ENCODE data around the gene PDCD6IP. TPM values are rescaled to one million over a fixed set of nuclear protein-coding genes. Genes with fewer than 3 reads are reported as not detected.

PDCD6IP gene
- total and polyA plus RNA-seq, 2 of the 13 experiments (the other 11 are each of a cell fraction or from before 2014, with no cell fraction given): 62.5 to 85.6 TPM

GRCh38 chr3:33798418-33799201 is at the start of gene PDCD6IP (continued):
- no peak; the same call in 1 of the 2 replicates for TF ChIP-seq DPF2 (CRISPR knock-in tag; IDR thresholded peaks at IDR 0.05; ENCODE audit: borderline replicate concordance, low read depth)
- TF ChIP-seq, protein P1, sequence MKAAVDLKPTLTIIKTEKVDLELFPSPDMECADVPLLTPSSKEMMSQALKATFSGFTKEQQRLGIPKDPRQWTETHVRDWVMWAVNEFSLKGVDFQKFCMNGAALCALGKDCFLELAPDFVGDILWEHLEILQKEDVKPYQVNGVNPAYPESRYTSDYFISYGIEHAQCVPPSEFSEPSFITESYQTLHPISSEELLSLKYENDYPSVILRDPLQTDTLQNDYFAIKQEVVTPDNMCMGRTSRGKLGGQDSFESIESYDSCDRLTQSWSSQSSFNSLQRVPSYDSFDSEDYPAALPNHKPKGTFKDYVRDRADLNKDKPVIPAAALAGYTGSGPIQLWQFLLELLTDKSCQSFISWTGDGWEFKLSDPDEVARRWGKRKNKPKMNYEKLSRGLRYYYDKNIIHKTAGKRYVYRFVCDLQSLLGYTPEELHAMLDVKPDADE (CRISPR knock-in tag; IDR thresholded peaks at IDR 0.05): 0 out of 2 replicates have a peak, but pooled peaks have one; percentile 65
- TF ChIP-seq ZNF333 (CRISPR knock-in tag; IDR thresholded peaks at IDR 0.05; ENCODE audit: borderline replicate concordance): no peak
- TF ChIP-seq ADNP (CRISPR knock-in tag; IDR thresholded peaks at IDR 0.05): no peak
- TF ChIP-seq MYC (CRISPR knock-in tag; IDR thresholded peaks at IDR 0.05; ENCODE audit: borderline replicate concordance): peak; percentile 87
- TF ChIP-seq, protein P2, sequence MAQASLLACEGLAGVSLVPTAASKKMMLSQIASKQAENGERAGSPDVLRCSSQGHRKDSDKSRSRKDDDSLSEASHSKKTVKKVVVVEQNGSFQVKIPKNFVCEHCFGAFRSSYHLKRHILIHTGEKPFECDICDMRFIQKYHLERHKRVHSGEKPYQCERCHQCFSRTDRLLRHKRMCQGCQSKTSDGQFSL (CRISPR knock-in tag; IDR thresholded peaks at IDR 0.05): peak; percentile 58
- peak; percentile 51 for TF ChIP-seq ZNF232 (CRISPR knock-in tag; IDR thresholded peaks at IDR 0.05; ENCODE audit: borderline replicate concordance)
- TF ChIP-seq ZNF20 (CRISPR knock-in tag; IDR thresholded peaks at IDR 0.05): no peak
- peak; percentile 97 for TF ChIP-seq USF2 (IDR thresholded peaks at IDR 0.05; ENCODE audit: low read depth, low read length)
- peak; percentile 99 for TF ChIP-seq USF2 (CRISPR knock-in tag; IDR thresholded peaks at IDR 0.05; ENCODE audit: borderline replicate concordance)
- no peak for TF ChIP-seq ZNF205 (CRISPR knock-in tag; IDR thresholded peaks at IDR 0.05)
- no peak for TF ChIP-seq FOXM1 (CRISPR knock-in tag; IDR thresholded peaks at IDR 0.05)
- TF ChIP-seq ZNF784 (CRISPR knock-in tag; IDR thresholded peaks at IDR 0.05; ENCODE audit: borderline replicate concordance): no peak; the same call in 1 of the 2 replicates
- TF ChIP-seq NCOA1 (CRISPR knock-in tag; IDR thresholded peaks at IDR 0.05): peak; percentile 24; the same call in 1 of the 2 replicates
- peak; percentile 88 for TF ChIP-seq ZSCAN21 (CRISPR knock-in tag; IDR thresholded peaks at IDR 0.05; ENCODE audit: borderline replicate concordance)
- no peak for TF ChIP-seq ZNF124 (CRISPR knock-in tag; IDR thresholded peaks at IDR 0.05)
- TF ChIP-seq KLF6 (CRISPR knock-in tag; IDR thresholded peaks at IDR 0.05): peak; percentile 77; the same call in 1 of the 2 replicates
- no peak for TF ChIP-seq RELA (CRISPR knock-in tag; IDR thresholded peaks at IDR 0.05)
- 0 out of 2 replicates have a peak, but pooled peaks have one; percentile 48 for TF ChIP-seq ZSCAN30 (CRISPR knock-in tag; IDR thresholded peaks at IDR 0.05)
- TF ChIP-seq JARID2 (CRISPR knock-in tag; IDR thresholded peaks at IDR 0.05; ENCODE audit: insufficient replicate concordance): no peak
- TF ChIP-seq FOXP1 (IDR thresholded peaks at IDR 0.05): no peak
- no peak for TF ChIP-seq FOXP1 (CRISPR knock-in tag; IDR thresholded peaks at IDR 0.05)
- no peak; the same call in 1 of the 2 replicates for TF ChIP-seq YEATS2 (CRISPR knock-in tag; IDR thresholded peaks at IDR 0.05; ENCODE audit: borderline replicate concordance)
- TF ChIP-seq ZNF335 (CRISPR knock-in tag; IDR thresholded peaks at IDR 0.05): peak; percentile 98
- TF ChIP-seq NBN (conservative IDR thresholded peaks at IDR 0.05): no peak
- TF ChIP-seq ZNF773 (CRISPR knock-in tag; IDR thresholded peaks at IDR 0.05; ENCODE audit: borderline replicate concordance): peak; percentile 74; the same call in 1 of the 2 replicates
- TF ChIP-seq ZFP41 (CRISPR knock-in tag; IDR thresholded peaks at IDR 0.05; ENCODE audit: borderline replicate concordance): no peak; the same call in 1 of the 2 replicates
- TF ChIP-seq ZNF672 (CRISPR knock-in tag; IDR thresholded peaks at IDR 0.05): peak; percentile 64; the same call in 1 of the 2 replicates
